OCI-LY1 (cell line): Measurements from ENCODE around the gene KIF13A.

Experiments used
- EZH2 ChIP-seq: fragments of 200-600 bp; sonication (generic), shearing (Covaris generic); IDR thresholded peaks from 2 replicates; pipeline ENCODE4 v1.8.0; 2017; ENCODE audit warnings: borderline replicate concordance, mixed run types, mild to moderate bottlenecking, antibody characterized with exemption, low read length, moderate library complexity, mixed read lengths
- TF ChIP-seq, protein P1 (sequence below): fragments of 200-600 bp; sonication (generic), shearing (Covaris generic); IDR thresholded peaks from 2 replicates; pipeline ENCODE4 v1.5.1; 2017; ENCODE audit warnings: mild to moderate bottlenecking, antibody characterized with exemption, low read length, moderate library complexity, mixed read lengths

DNA sequence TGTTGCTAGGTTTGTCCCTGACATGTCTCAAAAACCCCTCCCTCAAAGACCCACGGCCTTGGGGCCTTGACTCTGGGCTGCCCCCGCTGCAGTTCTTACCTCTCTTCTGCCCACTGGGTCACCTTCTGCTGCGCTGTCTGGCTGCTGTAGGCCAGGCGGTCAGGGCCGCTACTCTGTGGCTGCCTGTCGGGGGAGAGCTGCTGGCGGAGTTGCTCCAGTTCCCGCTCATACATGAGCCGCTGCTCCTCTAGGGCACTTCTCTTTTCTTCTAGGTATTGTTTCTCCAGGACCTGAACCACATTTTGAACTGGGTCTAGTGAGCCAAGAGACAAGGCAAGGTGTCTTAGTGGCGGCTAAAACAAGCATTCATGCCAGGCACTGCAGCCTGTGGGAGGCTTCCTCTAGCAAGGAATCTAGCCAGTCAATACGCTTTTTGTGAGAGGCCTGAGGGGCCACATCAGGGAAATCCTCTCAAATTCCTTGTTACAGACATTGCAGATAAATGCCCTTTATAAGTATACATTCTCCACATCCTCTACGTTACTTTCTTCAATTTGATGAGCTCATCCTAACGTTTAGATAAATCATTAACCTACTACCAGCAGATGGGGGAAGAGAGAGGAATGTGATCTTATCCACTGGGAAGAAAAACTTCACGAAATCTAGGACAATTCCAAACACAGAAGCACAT, 170.4 kb downstream of the KIF13A start:
- TF ChIP-seq, protein P1, sequence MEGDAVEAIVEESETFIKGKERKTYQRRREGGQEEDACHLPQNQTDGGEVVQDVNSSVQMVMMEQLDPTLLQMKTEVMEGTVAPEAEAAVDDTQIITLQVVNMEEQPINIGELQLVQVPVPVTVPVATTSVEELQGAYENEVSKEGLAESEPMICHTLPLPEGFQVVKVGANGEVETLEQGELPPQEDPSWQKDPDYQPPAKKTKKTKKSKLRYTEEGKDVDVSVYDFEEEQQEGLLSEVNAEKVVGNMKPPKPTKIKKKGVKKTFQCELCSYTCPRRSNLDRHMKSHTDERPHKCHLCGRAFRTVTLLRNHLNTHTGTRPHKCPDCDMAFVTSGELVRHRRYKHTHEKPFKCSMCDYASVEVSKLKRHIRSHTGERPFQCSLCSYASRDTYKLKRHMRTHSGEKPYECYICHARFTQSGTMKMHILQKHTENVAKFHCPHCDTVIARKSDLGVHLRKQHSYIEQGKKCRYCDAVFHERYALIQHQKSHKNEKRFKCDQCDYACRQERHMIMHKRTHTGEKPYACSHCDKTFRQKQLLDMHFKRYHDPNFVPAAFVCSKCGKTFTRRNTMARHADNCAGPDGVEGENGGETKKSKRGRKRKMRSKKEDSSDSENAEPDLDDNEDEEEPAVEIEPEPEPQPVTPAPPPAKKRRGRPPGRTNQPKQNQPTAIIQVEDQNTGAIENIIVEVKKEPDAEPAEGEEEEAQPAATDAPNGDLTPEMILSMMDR: no peak
- TF ChIP-seq EZH2: no peak
